Measurements from ENCODE around the gene CAVIN3. TPM values are rescaled to one million over a fixed set of nuclear protein-coding genes. Genes with fewer than 3 reads are reported as not detected.
A peak's percentile ranks its signal among the peaks of the same experiment; 100 is the strongest.

CAVIN3 gene
- total and polyA plus RNA-seq, 2 experiments from 2014 or later = 33.2 to 34.2 TPM

GRCh38 chr11:6321961-6322362 lies 1.7 kb upstream of the CAVIN3 start:
- DNase-seq (ENCODE audit: low spot score) (peak; percentile 18), ATAC-seq (no peak)
- Mint-ChIP-seq H3K27ac (peak overlapping the region; percentile 90), H3K4me3 (peak overlapping the region; percentile 37; the same call in 1 of the 3 replicates), H3K27me3 (ENCODE audit: insufficient read depth, low read depth, poor library complexity) (peaks cover 7% of the 10 kb centered on the region), H3K36me3 (ENCODE audit: low read depth) (no peaks in the 10 kb centered on the region; the same call in 1 of the 3 replicates), H3K4me1 (peaks cover 59% of the 10 kb centered on the region), H3K9me3 (no peaks in the 10 kb centered on the region; the same call in 1 of the 3 replicates)
- Histone ChIP-seq H3K4me1 (ENCODE audit: insufficient read depth) (peaks cover 56% of the 10 kb centered on the region), H3F3A (replicated peaks; ENCODE audit: low read depth) (peaks cover 16% of the 10 kb centered on the region; the same call in 1 of the 2 replicates), H2AFZ (no peak overlapping the region), H3K27me3 (ENCODE audit: insufficient read depth) (peaks cover 21% of the 10 kb centered on the region), H3K4me2 (peak overlapping the region; percentile 92), H3K9me2 (ENCODE audit: insufficient read depth) (no peaks in the 10 kb centered on the region), H3K27ac (ENCODE audit: low read depth) (peak overlapping the region; percentile 79), H4K20me1 (replicated peaks; ENCODE audit: insufficient read depth) (no peaks in the 10 kb centered on the region), H3K36me3 (ENCODE audit: insufficient read depth) (no peaks in the 10 kb centered on the region), H3K4me3 (no peak overlapping the region), H3K79me2 (replicated peaks; ENCODE audit: insufficient read depth) (no peaks in the 10 kb centered on the region)
- TF ChIP-seq CREB1 (CRISPR knock-in tag; IDR thresholded peaks at IDR 0.05; ENCODE audit: low read depth) (no peak), POLR2AphosphoS5 (IDR thresholded peaks at IDR 0.05; ENCODE audit: low read depth) (no peak), EZH2 (IDR thresholded peaks at IDR 0.05; ENCODE audit: low read depth, unreplicated experiment) (no peak), CTCF (conservative IDR thresholded peaks at IDR 0.05; ENCODE audit: low read depth in 2 of 2) (no peak), JUNB (IDR thresholded peaks at IDR 0.05; ENCODE audit: unreplicated experiment) (no peak), EZH2phosphoT487 (IDR thresholded peaks at IDR 0.05; ENCODE audit: unreplicated experiment) (no peak), NANOG (IDR thresholded peaks at IDR 0.05; ENCODE audit: borderline replicate concordance) (no peak), ZNF462 (CRISPR knock-in tag; IDR thresholded peaks at IDR 0.05) (no peak), ETS1 (IDR thresholded peaks at IDR 0.05) (no peak), ZNF114 (CRISPR knock-in tag; IDR thresholded peaks at IDR 0.05) (no peak), STAT1 (IDR thresholded peaks at IDR 0.05; ENCODE audit: unreplicated experiment) (no peak), REST (IDR thresholded peaks at IDR 0.05; ENCODE audit: unreplicated experiment) (no peak), ZNF331 (CRISPR knock-in tag; IDR thresholded peaks at IDR 0.05; ENCODE audit: low read depth) (no peak)
